ENCODE measurements around the gene RAB11FIP2.

DNA sequence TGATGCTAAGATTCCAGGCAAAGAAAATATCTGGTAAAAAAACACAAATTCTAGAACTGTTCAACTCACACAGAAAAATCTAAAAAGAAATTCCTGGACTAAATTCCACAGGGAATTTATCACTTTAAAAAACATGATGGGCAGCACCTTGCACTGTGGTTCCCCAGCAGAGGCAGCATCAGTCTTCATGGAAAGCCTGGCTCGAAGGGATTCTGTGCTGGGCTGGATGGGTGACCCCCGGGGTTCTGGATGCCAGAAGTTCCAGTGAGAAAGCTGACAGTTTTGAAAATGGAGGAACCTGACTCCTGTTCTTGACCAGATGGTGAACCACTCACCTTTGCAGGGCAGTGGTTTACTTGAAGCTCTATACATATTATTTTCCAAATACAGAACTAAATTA is 52.0 kb downstream of the RAB11FIP2 start:
- TF ChIP-seq, protein P1, sequence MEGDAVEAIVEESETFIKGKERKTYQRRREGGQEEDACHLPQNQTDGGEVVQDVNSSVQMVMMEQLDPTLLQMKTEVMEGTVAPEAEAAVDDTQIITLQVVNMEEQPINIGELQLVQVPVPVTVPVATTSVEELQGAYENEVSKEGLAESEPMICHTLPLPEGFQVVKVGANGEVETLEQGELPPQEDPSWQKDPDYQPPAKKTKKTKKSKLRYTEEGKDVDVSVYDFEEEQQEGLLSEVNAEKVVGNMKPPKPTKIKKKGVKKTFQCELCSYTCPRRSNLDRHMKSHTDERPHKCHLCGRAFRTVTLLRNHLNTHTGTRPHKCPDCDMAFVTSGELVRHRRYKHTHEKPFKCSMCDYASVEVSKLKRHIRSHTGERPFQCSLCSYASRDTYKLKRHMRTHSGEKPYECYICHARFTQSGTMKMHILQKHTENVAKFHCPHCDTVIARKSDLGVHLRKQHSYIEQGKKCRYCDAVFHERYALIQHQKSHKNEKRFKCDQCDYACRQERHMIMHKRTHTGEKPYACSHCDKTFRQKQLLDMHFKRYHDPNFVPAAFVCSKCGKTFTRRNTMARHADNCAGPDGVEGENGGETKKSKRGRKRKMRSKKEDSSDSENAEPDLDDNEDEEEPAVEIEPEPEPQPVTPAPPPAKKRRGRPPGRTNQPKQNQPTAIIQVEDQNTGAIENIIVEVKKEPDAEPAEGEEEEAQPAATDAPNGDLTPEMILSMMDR (IDR thresholded peaks at IDR 0.05), result no peak
- TF ChIP-seq, protein P2, sequence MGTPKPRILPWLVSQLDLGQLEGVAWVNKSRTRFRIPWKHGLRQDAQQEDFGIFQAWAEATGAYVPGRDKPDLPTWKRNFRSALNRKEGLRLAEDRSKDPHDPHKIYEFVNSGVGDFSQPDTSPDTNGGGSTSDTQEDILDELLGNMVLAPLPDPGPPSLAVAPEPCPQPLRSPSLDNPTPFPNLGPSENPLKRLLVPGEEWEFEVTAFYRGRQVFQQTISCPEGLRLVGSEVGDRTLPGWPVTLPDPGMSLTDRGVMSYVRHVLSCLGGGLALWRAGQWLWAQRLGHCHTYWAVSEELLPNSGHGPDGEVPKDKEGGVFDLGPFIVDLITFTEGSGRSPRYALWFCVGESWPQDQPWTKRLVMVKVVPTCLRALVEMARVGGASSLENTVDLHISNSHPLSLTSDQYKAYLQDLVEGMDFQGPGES (IDR thresholded peaks at IDR 0.05; ENCODE audit: low read depth, low read length), result no peak
- TF ChIP-seq, protein P3, sequence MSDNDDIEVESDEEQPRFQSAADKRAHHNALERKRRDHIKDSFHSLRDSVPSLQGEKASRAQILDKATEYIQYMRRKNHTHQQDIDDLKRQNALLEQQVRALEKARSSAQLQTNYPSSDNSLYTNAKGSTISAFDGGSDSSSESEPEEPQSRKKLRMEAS (IDR thresholded peaks at IDR 0.05; ENCODE audit: low read depth), result no peak
- TF ChIP-seq RFX5 (IDR thresholded peaks at IDR 0.05; ENCODE audit: low read length), result no peak
